ENCODE measurements around the gene TRIO.

Gene TRIO

GRCh38 chr5:14250748-14251701 lies 107.9 kb downstream of the TRIO start:
- no peak for TF ChIP-seq CTCF (IDR thresholded peaks at IDR 0.05)
- H3K4me3 ChIP-seq (ENCODE audit: low read depth in 1 of 2, low read length in 1 of 2) = no peak overlapping the region
- H3K4me1 ChIP-seq (ENCODE audit: control insufficient read depth in 1 of 2, insufficient read depth in 1 of 2, low read depth in 1 of 2, low read length in 1 of 2) = peaks cover 16 to 17% of the 10 kb centered on the region in 2 experiments
- peak overlapping the region; percentile 52 for H3K27ac ChIP-seq
- H3K9me3 ChIP-seq = no peaks in the 10 kb centered on the region
- no peaks in the 10 kb centered on the region for H3K36me3 ChIP-seq
- peaks cover 5% of the 10 kb centered on the region for H3K27me3 ChIP-seq

- Histone ChIP-seq H3K36me3 (no peaks in the 10 kb centered on the region), H3K27ac (no peak overlapping the region), H3K9me3 (no peaks in the 10 kb centered on the region), H3K4me1 (ENCODE audit: control insufficient read depth in 1 of 2, insufficient read depth in 1 of 2, low read depth in 1 of 2, low read length in 1 of 2) (peaks cover 16 to 17% of the 10 kb centered on the region in 2 experiments), H3K4me3 (ENCODE audit: low read depth in 1 of 2, low read length in 1 of 2) (no peak overlapping the region), H3K27me3 (peaks cover 5% of the 10 kb centered on the region)
- TF ChIP-seq CTCF (IDR thresholded peaks at IDR 0.05) = no peak
These were observed 108.6 kb downstream of the TRIO start for GRCh38 chr5:14251733-14252132.

GRCh38 chr5:14252793-14253192 lies 109.7 kb downstream of the TRIO start:
- no peak for TF ChIP-seq CTCF (IDR thresholded peaks at IDR 0.05)
- Histone ChIP-seq H3K36me3 (no peaks in the 10 kb centered on the region), H3K4me3 (ENCODE audit: low read depth in 1 of 2, low read length in 1 of 2) (no peak overlapping the region), H3K27ac (no peak overlapping the region), H3K9me3 (no peaks in the 10 kb centered on the region), H3K27me3 (peaks cover 5% of the 10 kb centered on the region), H3K4me1 (ENCODE audit: control insufficient read depth in 1 of 2, insufficient read depth in 1 of 2, low read depth in 1 of 2, low read length in 1 of 2) (peaks cover 16 to 17% of the 10 kb centered on the region in 2 experiments)

GRCh38 chr5:14254686-14255085 lies 111.5 kb downstream of the TRIO start:
- no peak overlapping the region for H3K27ac ChIP-seq
- H3K4me3 ChIP-seq (ENCODE audit: low read depth in 1 of 2, low read length in 1 of 2) = no peak overlapping the region
- H3K36me3 ChIP-seq = no peaks in the 10 kb centered on the region
- peaks cover 2% of the 10 kb centered on the region for H3K27me3 ChIP-seq
- peaks cover 16 to 17% of the 10 kb centered on the region in 2 experiments for H3K4me1 ChIP-seq (ENCODE audit: control insufficient read depth in 1 of 2, insufficient read depth in 1 of 2, low read depth in 1 of 2, low read length in 1 of 2)
- no peak for TF ChIP-seq CTCF (IDR thresholded peaks at IDR 0.05)
- H3K9me3 ChIP-seq = no peaks in the 10 kb centered on the region

GRCh38 chr5:14256026-14256690 lies 113.0 kb downstream of the TRIO start:
- Histone ChIP-seq H3K9me3 (no peaks in the 10 kb centered on the region), H3K27ac (no peak overlapping the region), H3K36me3 (no peaks in the 10 kb centered on the region), H3K4me1 (ENCODE audit: control insufficient read depth in 1 of 2, insufficient read depth in 1 of 2, low read depth in 1 of 2, low read length in 1 of 2) (peaks cover 2 to 4% of the 10 kb centered on the region in 2 experiments), H3K27me3 (no peaks in the 10 kb centered on the region), H3K4me3 (ENCODE audit: low read depth in 1 of 2, low read length in 1 of 2) (no peak overlapping the region)
- TF ChIP-seq CTCF (IDR thresholded peaks at IDR 0.05) = no peak

Measured in neutrophil (primary cell).